OCI-M2 (cell line): Measurements from ENCODE around the gene SH3BP1.
"Not testable (repeated sequence)": the region's sequence is repeated elsewhere in the genome, so short reads cannot be mapped to it uniquely, and the experiment has no call there.

Source experiments
- DNase-seq: peaks from one replicate; lab custom pipeline; 2025; ENCODE audit not compliant: unreplicated experiment; lab: John Stamatoyannopoulos, UW

Gene SH3BP1, protein sequence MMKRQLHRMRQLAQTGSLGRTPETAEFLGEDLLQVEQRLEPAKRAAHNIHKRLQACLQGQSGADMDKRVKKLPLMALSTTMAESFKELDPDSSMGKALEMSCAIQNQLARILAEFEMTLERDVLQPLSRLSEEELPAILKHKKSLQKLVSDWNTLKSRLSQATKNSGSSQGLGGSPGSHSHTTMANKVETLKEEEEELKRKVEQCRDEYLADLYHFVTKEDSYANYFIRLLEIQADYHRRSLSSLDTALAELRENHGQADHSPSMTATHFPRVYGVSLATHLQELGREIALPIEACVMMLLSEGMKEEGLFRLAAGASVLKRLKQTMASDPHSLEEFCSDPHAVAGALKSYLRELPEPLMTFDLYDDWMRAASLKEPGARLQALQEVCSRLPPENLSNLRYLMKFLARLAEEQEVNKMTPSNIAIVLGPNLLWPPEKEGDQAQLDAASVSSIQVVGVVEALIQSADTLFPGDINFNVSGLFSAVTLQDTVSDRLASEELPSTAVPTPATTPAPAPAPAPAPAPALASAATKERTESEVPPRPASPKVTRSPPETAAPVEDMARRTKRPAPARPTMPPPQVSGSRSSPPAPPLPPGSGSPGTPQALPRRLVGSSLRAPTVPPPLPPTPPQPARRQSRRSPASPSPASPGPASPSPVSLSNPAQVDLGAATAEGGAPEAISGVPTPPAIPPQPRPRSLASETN

GRCh38 chr22:37639070-37639760 lies at the start of gene SH3BP1:
SH3BP1 (plus strand) TSS chr22:37639669; CDS start chr22:37639788, 119 bp downstream.
- DNase-seq, result no peak

DNA sequence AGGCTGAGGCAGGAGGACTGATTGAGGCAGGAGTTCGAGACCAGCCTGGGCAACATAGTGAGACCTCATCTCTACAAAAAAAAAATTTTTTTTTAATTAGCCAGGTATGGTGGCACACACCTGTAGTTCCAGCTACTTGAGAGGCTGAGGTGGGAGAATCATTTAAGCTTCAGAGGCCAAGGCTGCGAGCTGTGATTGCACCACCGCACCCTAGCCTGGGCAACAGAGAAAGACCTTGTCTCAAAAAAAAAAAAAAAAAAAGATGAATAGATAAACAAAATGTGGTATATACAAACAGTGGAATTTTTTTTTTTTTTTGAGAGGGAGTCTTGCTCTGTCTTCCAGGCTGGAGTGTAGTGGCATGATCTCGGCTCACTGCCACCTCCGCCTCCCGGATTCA lies 48.4 kb upstream of the SH3BP1 start:
- DNase-seq, result not testable (repeated sequence)

DNA sequence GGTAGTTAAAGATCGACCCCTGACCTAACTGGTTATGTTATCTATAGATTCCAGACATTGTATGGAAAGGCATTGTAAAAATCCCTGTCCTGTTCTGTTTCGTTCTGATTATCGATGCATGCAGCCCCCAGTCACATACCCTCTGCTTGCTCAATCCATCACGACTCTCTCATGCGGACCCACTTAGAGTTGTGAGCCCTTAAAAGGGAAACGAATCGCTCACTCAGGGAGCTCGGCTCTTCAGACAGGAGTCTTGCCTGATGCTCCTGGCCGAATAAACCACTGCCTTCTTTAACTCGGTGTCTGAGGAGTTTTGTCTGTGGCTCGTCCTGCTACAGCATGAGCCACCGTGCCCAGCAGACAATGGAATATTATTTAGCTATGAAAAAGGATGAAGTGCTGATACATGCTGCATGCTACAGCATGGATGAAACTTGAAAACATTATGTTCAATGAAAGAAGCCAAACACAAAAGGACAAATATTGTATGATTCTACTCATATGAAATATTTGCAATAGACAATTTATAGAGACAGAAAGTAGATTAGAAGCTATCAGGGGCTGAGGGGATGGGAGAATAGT lies 47.6 kb upstream of the SH3BP1 start:
- DNase-seq, result no peak

DNA sequence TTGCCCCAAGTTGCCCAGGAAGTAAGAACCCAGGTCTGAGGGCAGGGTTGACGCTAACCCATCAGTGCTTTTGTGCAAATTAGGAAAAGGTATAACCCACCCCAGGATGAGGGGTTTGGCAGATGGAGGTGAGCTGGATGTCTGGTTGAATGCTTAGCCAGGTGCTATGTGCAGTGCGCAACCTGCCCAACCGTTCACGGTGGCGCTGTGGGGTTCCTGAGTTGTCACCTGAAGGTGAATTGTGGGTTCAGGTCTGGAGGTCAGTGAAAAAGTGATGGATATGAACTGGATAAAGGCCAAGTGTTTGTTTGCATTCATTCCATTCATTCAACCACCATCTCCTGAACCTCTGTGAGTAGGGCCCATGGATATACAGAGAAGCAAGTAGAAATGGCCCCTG lies 45.2 kb upstream of the SH3BP1 start:
- no peak for DNase-seq

- DNase-seq, result no peak
These were observed 40.3 kb upstream of the SH3BP1 start for GRCh38 chr22:37599153-37599552.

GRCh38 chr22:37601203-37601539 lies 38.3 kb upstream of the SH3BP1 start:
- DNase-seq, result no peak

GRCh38 chr22:37601540-37602442 lies 37.7 kb upstream of the SH3BP1 start:
- DNase-seq, result no peak

DNA sequence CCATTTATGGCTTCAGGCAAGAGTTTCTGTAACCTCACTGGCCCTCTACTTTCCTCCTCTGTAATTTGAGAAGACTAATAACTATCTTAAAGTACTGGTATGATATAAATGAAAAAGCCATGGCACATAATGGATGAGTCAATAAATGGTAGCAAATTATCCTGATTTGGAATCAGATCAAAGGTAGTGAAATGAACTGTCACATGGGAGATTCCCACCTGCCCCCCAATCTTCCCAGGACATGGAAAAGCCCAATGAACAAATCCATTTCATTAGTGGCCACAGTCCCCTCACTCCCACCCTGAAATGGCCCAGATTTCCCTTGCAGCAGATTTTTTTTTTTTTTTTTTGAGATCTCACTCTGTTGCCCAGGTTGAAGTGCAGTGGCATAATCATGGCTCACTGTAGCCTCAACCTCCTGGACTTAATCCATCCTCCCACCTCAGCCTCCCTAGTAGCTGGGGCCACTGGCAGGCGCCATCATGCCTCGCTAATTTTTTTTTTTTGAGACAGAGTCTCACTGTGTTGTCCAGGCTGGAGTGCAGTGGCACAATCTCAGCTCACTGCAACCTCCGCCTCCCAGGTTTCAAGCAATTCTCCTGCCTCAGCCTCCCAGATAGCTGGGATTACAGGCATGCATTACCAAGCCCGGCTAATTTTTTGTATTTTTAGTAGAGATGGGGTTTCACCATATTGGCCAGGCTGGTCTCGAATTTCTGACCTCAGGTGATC lies 36.8 kb upstream of the SH3BP1 start:
- not testable (repeated sequence) for DNase-seq

- no peak for DNase-seq
These were observed 35.4 kb upstream of the SH3BP1 start for GRCh38 chr22:37604074-37604473.

- no peak for DNase-seq
These were observed 34.6 kb upstream of the SH3BP1 start for GRCh38 chr22:37604875-37605274.

- DNase-seq, result no peak
These were observed 32.2 kb upstream of the SH3BP1 start for GRCh38 chr22:37607010-37607934.

DNA sequence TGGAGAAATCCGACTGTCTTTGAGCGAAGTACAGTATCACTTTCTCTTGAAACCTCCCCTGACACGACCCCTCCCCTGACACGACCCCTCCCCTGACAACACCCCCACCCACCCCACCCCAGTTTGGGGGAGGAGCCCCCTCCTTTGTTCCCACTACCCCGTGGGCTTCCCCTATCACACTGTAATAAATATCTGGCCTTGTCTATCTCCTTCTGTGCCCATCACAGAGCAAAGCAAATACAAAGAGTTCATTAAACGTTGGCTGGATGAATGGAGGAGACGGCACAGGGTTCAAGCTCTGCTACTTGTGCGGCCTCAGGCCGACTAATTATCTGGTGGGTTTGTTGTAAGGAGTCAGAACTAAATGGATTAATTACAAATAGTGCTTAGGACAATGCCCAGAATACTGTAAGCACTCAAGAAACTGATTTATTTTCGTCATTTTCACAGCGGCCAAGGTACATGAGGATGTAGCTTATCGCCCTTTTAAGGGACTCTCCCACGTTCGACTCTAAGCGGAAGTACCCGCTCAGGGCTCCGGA lies 31.5 kb upstream of the SH3BP1 start:
- no peak for DNase-seq

DNA sequence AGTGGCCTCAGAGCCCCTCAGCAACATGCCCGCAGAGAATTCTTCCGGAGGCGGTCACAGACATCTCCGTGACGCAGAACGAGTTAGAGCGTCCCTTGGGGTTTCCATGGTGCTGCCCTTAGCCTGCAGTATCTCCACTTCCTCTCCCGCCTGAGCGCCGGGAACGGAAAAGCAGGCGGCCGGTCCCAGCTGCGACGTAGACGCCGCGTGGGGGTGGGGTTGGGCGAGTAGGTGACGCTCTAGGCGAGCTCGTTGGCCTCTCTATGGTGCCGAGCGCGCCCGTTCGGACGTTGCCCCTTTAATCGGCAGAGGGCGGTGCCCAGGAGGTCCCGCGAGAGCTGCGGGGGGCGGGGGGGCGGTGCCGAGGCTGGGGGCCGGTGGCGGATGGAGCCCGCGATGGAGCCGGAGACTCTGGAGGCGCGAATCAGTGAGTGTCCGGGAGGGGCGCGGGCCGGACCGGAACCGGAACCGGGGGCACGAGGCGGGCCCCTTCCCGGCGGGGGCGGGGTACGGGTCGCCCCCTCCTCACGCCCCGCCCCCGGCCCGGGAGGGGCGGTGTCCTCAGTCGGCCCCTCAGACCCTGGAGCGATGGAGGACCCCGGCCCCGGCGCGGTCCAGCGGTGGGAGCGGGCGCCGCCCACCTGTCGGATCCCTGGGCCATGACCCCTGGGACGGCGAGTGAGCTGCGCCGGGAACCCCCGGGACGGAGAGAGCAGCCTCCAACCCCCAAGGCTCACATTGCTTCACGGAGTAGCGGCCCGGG lies 30.8 kb upstream of the SH3BP1 start, which contains the start of gene GGA1:
GGA1 (plus strand) TSS at position 358 of the 763 bp plus-strand sequence; CDS start at position 385, 27 bp downstream.
- peak; percentile 68 for DNase-seq

GRCh38 chr22:37609240-37610152 lies 30.0 kb upstream of the SH3BP1 start:
- DNase-seq, result peak; percentile 22

GRCh38 chr22:37610153-37610475 lies 29.4 kb upstream of the SH3BP1 start:
- DNase-seq, result not testable (repeated sequence)

GRCh38 chr22:37610480-37611129 lies 28.9 kb upstream of the SH3BP1 start:
- DNase-seq, result no peak
